ENCODE measurements around the gene RTRAF. TPM values are rescaled to one million over a fixed set of nuclear protein-coding genes. Genes with fewer than 3 reads are reported as not detected.
A peak's percentile ranks its signal among the peaks of the same experiment; 100 is the strongest.

Gene RTRAF
- total RNA-seq (2014; rRNA removed) (218 and 300 TPM in 2 replicates), Bru-seq, nascent RNA (percentile 97 among the genes with signal in this experiment), BruChase-seq, experiment 1, labeled RNA remaining after a 6-hour chase (percentile 95 among the genes with signal in this experiment), BruChase-seq, experiment 2, labeled RNA remaining after a 2-hour chase (percentile 95 among the genes with signal in this experiment)
- long read RNA-seq, full-length matches to known transcripts: 196 of 330 reads
- long read RNA-seq, partial matches to known transcripts: 122 of 330 reads
- long read RNA-seq, other reads (novel, unspliced or antisense): 12 of 330 reads

DNA sequence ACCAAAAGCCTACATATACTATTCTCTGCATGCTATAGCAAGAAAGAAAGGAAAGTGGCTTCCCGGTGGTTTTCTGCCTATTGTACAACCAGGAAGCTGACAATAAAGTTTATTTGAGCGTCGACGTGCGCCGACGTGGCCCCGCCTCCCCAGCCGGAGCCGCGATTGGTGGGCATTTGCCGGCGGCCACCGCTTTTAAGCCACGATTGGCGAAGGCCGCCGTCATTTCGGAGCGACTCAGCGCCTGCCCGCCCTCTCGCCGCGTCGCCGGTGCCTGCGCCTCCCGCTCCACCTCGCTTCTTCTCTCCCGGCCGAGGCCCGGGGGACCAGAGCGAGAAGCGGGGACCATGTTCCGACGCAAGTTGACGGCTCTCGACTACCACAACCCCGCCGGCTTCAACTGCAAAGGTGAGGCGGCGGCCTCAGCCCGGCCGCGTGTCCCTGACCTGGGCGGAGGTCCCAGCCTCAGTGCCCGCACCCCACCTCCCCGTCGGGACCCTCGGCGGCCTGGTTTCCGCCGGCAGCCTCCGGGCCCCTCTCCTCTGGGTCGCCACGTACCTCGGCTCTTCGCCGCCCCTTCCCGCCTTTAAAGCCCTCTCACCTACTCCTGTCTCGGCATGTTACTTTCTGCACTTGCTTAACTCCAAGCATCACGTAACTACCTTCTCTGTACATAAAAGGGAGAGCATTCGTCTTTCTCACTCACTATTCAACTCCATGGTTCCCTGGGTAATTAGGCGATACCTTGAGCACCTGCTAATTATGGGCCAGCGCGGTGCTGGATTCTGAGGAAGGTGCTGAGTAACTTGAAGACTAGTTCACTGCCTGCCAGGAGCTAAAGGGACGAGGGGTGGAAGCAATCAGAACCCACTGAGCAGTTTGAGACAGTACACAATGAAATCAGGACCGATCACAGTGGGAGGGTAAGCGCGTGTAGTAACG is at the start of gene RTRAF:
Gene RTRAF, plus strand, starts transcription at position 254 of the 942 bp plus-strand sequence. Its CDS starts 94 bp downstream, at position 348.
- ChIA-PET POLR2A (ENCODE audit: unreplicated experiment) (interaction anchor here (0.6 kb wide), 1 partner anchor 821 kb away, joined by 6 read pairs; no protein-coding TSS in a partner anchor), CTCF (no interaction called here)
- Histone ChIP-seq H4K20me1 (ENCODE audit: low read length) (peaks cover 5% of the 10 kb centered on the region; the same call in 1 of the 2 replicates), H3K4me1 (ENCODE audit: insufficient read depth, low read length) (peaks cover 17% of the 10 kb centered on the region), H3K4me2 (ENCODE audit: low read length) (peak within 1 kb of the TSS; percentile 90), H3K9ac (ENCODE audit: low read length) (peak within 1 kb of the TSS; percentile 93), H3K9me3 (ENCODE audit: low read length) (no peaks in the 10 kb centered on the region), H3F3A (ENCODE audit: low read length, unreplicated experiment) (no peaks in the 10 kb centered on the region), H3K79me2 (ENCODE audit: low read length) (peaks cover 37% of the 10 kb centered on the region), H3K27ac (ENCODE audit: low read length) (peak within 1 kb of the TSS; percentile 24), H2AFZ (ENCODE audit: low read length) (peak within 1 kb of the TSS; percentile 92), H3K36me3 (ENCODE audit: low read depth, low read length) (peaks cover 29% of the 10 kb centered on the region), H3K27me3 (ENCODE audit: low read length) (no peaks in the 10 kb centered on the region), H3K9me2 (replicated peaks; ENCODE audit: low read length) (no peaks in the 10 kb centered on the region), H3K4me3 (ENCODE audit: low read length) (peak within 1 kb of the TSS; percentile 93)
- TF ChIP-seq, protein P1, sequence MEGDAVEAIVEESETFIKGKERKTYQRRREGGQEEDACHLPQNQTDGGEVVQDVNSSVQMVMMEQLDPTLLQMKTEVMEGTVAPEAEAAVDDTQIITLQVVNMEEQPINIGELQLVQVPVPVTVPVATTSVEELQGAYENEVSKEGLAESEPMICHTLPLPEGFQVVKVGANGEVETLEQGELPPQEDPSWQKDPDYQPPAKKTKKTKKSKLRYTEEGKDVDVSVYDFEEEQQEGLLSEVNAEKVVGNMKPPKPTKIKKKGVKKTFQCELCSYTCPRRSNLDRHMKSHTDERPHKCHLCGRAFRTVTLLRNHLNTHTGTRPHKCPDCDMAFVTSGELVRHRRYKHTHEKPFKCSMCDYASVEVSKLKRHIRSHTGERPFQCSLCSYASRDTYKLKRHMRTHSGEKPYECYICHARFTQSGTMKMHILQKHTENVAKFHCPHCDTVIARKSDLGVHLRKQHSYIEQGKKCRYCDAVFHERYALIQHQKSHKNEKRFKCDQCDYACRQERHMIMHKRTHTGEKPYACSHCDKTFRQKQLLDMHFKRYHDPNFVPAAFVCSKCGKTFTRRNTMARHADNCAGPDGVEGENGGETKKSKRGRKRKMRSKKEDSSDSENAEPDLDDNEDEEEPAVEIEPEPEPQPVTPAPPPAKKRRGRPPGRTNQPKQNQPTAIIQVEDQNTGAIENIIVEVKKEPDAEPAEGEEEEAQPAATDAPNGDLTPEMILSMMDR (conservative IDR thresholded peaks at IDR 0.05; ENCODE audit: low read depth, low read length): no peak
- TF ChIP-seq EZH2 (IDR thresholded peaks at IDR 0.05; ENCODE audit: low read length, unreplicated experiment): no peak
- no peak for TF ChIP-seq EZH2phosphoT487 (IDR thresholded peaks at IDR 0.05; ENCODE audit: borderline replicate concordance, low read length)
- intact Hi-C loops (cut with micrococcal nuclease): no loop called here
- ATAC-seq: peak; percentile 97
- BruUV-seq (replicated peaks): TSS peak; percentile 47
- peak; percentile 94 for DNase-seq

DNA sequence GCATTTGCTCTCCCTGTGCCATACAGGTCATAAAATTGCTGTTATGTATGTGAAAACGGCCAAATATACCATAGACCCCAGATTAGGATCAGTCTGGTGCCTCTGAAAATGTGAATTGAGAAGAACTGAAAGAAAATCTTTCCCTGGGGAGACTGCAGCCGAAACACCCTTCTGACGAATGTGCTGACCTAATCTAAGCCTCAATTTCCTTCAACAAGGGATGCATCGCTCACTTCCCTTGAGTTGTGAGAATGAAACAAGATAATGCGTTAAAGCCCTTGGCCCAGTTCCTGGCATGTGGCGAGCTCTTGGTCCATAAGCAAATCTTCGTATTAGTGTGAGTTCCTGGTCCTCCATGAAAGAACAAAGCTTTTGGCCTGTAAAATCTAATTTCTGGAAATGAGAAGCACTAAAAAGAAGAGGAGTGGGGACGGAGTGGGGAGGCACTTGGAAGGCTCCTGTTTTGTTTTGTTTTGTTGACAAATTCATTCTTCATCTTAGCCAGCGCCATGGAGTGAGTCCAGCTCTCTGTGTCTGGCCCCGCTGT is 49.5 kb upstream of the RTRAF start:
- Histone ChIP-seq H3K79me2 (ENCODE audit: low read length) (no peaks in the 10 kb centered on the region), H3K36me3 (ENCODE audit: low read depth, low read length) (no peaks in the 10 kb centered on the region), H3K27ac (ENCODE audit: low read length) (no peak overlapping the region), H3K27me3 (ENCODE audit: low read length) (no peaks in the 10 kb centered on the region), H3K9ac (ENCODE audit: low read length) (no peak overlapping the region), H3K4me2 (ENCODE audit: low read length) (no peak overlapping the region), H3F3A (ENCODE audit: low read length, unreplicated experiment) (no peaks in the 10 kb centered on the region), H3K4me1 (ENCODE audit: insufficient read depth, low read length) (no peaks in the 10 kb centered on the region), H4K20me1 (ENCODE audit: low read length) (no peaks in the 10 kb centered on the region), H2AFZ (ENCODE audit: low read length) (no peak overlapping the region), H3K9me3 (ENCODE audit: low read length) (no peaks in the 10 kb centered on the region), H3K9me2 (replicated peaks; ENCODE audit: low read length) (no peaks in the 10 kb centered on the region), H3K4me3 (ENCODE audit: low read length) (no peak overlapping the region)
- POLR2A ChIA-PET (ENCODE audit: unreplicated experiment): no interaction called here
- no TSS peak for BruUV-seq (replicated peaks)
- intact Hi-C loops (cut with micrococcal nuclease): no loop called here
- no peak for ATAC-seq
- no peak for DNase-seq
- TF ChIP-seq, protein P1 (conservative IDR thresholded peaks at IDR 0.05; ENCODE audit: low read depth, low read length): no peak
- no peak for TF ChIP-seq EZH2 (IDR thresholded peaks at IDR 0.05; ENCODE audit: low read length, unreplicated experiment)
- no peak for TF ChIP-seq EZH2phosphoT487 (IDR thresholded peaks at IDR 0.05; ENCODE audit: borderline replicate concordance, low read length)
- CTCF ChIA-PET: no interaction called here
